Activated T-helper 17 cell treated with anti-CD3 and anti-CD28 coated beads, Interleukin-2, amount 50 U/mL, for 72 hours (primary cell): ENCODE data around the gene TERT. TPM values are rescaled to one million over a fixed set of nuclear protein-coding genes. Genes with fewer than 3 reads are reported as not detected.
"Not testable (repeated sequence)": the region's sequence is repeated elsewhere in the genome, so short reads cannot be mapped to it uniquely, and the experiment has no call there.

Experiments
- ATAC-seq: fragments of 150-1000 bp; cut with Tn5 transposase; replicated peaks from 2 replicates; pipeline ENCODE4 v1.10.0; 2021; ENCODE audit warnings: mild to moderate bottlenecking, moderate library complexity
- H3K27ac Mint-ChIP-seq: one replicate; pipeline ENCODE4 v1.8.0; 2022; ENCODE audit warnings: mixed read lengths
- H3K27me3 Mint-ChIP-seq: one replicate; pipeline ENCODE4 v1.8.0; 2022; ENCODE audit warnings: mixed read lengths
- H3K36me3 Mint-ChIP-seq: one replicate; pipeline ENCODE4 v1.8.0; 2022; ENCODE audit warnings: low read depth, mild to moderate bottlenecking, mixed read lengths
- H3K4me1 Mint-ChIP-seq: one replicate; pipeline ENCODE4 v1.8.0; 2022; ENCODE audit warnings: mixed read lengths
- H3K4me3 Mint-ChIP-seq: one replicate; pipeline ENCODE4 v1.8.0; 2022; ENCODE audit warnings: mild to moderate bottlenecking, mixed read lengths
- H3K9me3 Mint-ChIP-seq: one replicate; pipeline ENCODE4 v1.8.0; 2022; ENCODE audit warnings: mixed read lengths
- total RNA-seq, 2 donors: library from RNA; stranded (reverse); gene quantifications; one replicate each; pipeline ENCODE4 v1.2.3, GENCODE V29; 2022

The TERT gene
- total RNA-seq, 2 donors from 2014 or later: 4.6 to 9.1 TPM

GRCh38 chr5:1230551-1230950 is 64.3 kb downstream of the TERT start:
- ATAC-seq: no peak

GRCh38 chr5:1229822-1230221 is 65.0 kb downstream of the TERT start:
- no peak overlapping the region for H3K4me3 Mint-ChIP-seq
- no peaks in the 10 kb centered on the region for H3K4me1 Mint-ChIP-seq
- H3K36me3 Mint-ChIP-seq: no peaks in the 10 kb centered on the region
- H3K9me3 Mint-ChIP-seq: no peaks in the 10 kb centered on the region
- H3K27me3 Mint-ChIP-seq: peaks cover 9% of the 10 kb centered on the region
- no peak for ATAC-seq
- H3K27ac Mint-ChIP-seq: no peak overlapping the region

More at GRCh38 chr5:1230551-1230950, 64.3 kb downstream of the TERT start:
- Mint-ChIP-seq H3K4me3 (no peak overlapping the region), H3K27me3 (peaks cover 9% of the 10 kb centered on the region), H3K27ac (no peak overlapping the region), H3K9me3 (peaks cover under 1% of the 10 kb centered on the region), H3K4me1 (no peaks in the 10 kb centered on the region), H3K36me3 (no peaks in the 10 kb centered on the region)

GRCh38 chr5:1229023-1229422 is 65.8 kb downstream of the TERT start:
- not testable (repeated sequence) for ATAC-seq, H3K4me1 Mint-ChIP-seq, H3K36me3 Mint-ChIP-seq, H3K9me3 Mint-ChIP-seq, H3K27me3 Mint-ChIP-seq, H3K4me3 Mint-ChIP-seq, H3K27ac Mint-ChIP-seq

- no peak overlapping the region for H3K4me3 Mint-ChIP-seq
- no peaks in the 10 kb centered on the region for H3K9me3 Mint-ChIP-seq
- H3K36me3 Mint-ChIP-seq: no peaks in the 10 kb centered on the region
- H3K27ac Mint-ChIP-seq: no peak overlapping the region
- H3K4me1 Mint-ChIP-seq: no peaks in the 10 kb centered on the region
- peaks cover 9% of the 10 kb centered on the region for H3K27me3 Mint-ChIP-seq
- ATAC-seq: no peak
Measured at GRCh38 chr5:1228120-1228519, 66.7 kb downstream of the TERT start.

GRCh38 chr5:1227667-1228066 is 67.2 kb downstream of the TERT start:
- Mint-ChIP-seq H3K9me3 (no peaks in the 10 kb centered on the region), H3K27ac (no peak overlapping the region), H3K27me3 (peaks cover 9% of the 10 kb centered on the region), H3K36me3 (no peaks in the 10 kb centered on the region), H3K4me3 (no peak overlapping the region), H3K4me1 (no peaks in the 10 kb centered on the region)
- ATAC-seq: no peak

- Mint-ChIP-seq H3K4me1 (no peaks in the 10 kb centered on the region), H3K27ac (no peak overlapping the region), H3K9me3 (no peaks in the 10 kb centered on the region), H3K36me3 (no peaks in the 10 kb centered on the region), H3K4me3 (no peak overlapping the region), H3K27me3 (peaks cover 9% of the 10 kb centered on the region)
- ATAC-seq: no peak
Measured at GRCh38 chr5:1226839-1227581, 67.9 kb downstream of the TERT start.

GRCh38 chr5:1226231-1226630 is 68.6 kb downstream of the TERT start:
- H3K4me3 Mint-ChIP-seq: no peak overlapping the region

GRCh38 chr5:1225081-1225480 is 69.8 kb downstream of the TERT start, which contains the start of gene SLC6A18:
Gene SLC6A18, plus strand, starts transcription at chr5:1225381. Its CDS starts 97 bp downstream, at chr5:1225478.
- H3K27ac Mint-ChIP-seq: no peak within 1 kb of the TSS
- no peak for ATAC-seq
- H3K4me3 Mint-ChIP-seq: no peak within 1 kb of the TSS
- no peaks in the 10 kb centered on the region for H3K36me3 Mint-ChIP-seq
- no peaks in the 10 kb centered on the region for H3K9me3 Mint-ChIP-seq
- no peaks in the 10 kb centered on the region for H3K4me1 Mint-ChIP-seq
- peaks cover 9% of the 10 kb centered on the region for H3K27me3 Mint-ChIP-seq

More at GRCh38 chr5:1226231-1226630, 68.6 kb downstream of the TERT start:
- no peaks in the 10 kb centered on the region for H3K9me3 Mint-ChIP-seq
- peaks cover 9% of the 10 kb centered on the region for H3K27me3 Mint-ChIP-seq
- no peak for ATAC-seq
- no peaks in the 10 kb centered on the region for H3K4me1 Mint-ChIP-seq
- no peak overlapping the region for H3K27ac Mint-ChIP-seq
- no peaks in the 10 kb centered on the region for H3K36me3 Mint-ChIP-seq

GRCh38 chr5:1224631-1225030 is 70.2 kb downstream of the TERT start:
- Mint-ChIP-seq H3K4me1 (no peaks in the 10 kb centered on the region), H3K36me3 (no peaks in the 10 kb centered on the region), H3K4me3 (no peak overlapping the region), H3K27ac (no peak overlapping the region), H3K27me3 (peaks cover 9% of the 10 kb centered on the region), H3K9me3 (no peaks in the 10 kb centered on the region)
- ATAC-seq: no peak

GRCh38 chr5:1223278-1223670 is 71.6 kb downstream of the TERT start:
- no peak overlapping the region for H3K4me3 Mint-ChIP-seq
- peaks cover under 1% of the 10 kb centered on the region for H3K27me3 Mint-ChIP-seq
- H3K27ac Mint-ChIP-seq: no peak overlapping the region
- no peaks in the 10 kb centered on the region for H3K9me3 Mint-ChIP-seq
- no peaks in the 10 kb centered on the region for H3K4me1 Mint-ChIP-seq
- H3K36me3 Mint-ChIP-seq: no peaks in the 10 kb centered on the region
- no peak for ATAC-seq

GRCh38 chr5:1222621-1223277 is 72.1 kb downstream of the TERT start:
- no peak overlapping the region for H3K4me3 Mint-ChIP-seq
- H3K36me3 Mint-ChIP-seq: no peaks in the 10 kb centered on the region
- no peaks in the 10 kb centered on the region for H3K9me3 Mint-ChIP-seq
- H3K4me1 Mint-ChIP-seq: no peaks in the 10 kb centered on the region
- no peaks in the 10 kb centered on the region for H3K27me3 Mint-ChIP-seq
- no peak for ATAC-seq
- H3K27ac Mint-ChIP-seq: no peak overlapping the region

GRCh38 chr5:1222147-1222546 is 72.7 kb downstream of the TERT start:
- no peak overlapping the region for H3K4me3 Mint-ChIP-seq
- H3K27ac Mint-ChIP-seq: no peak overlapping the region
- H3K4me1 Mint-ChIP-seq: no peaks in the 10 kb centered on the region
- H3K9me3 Mint-ChIP-seq: no peaks in the 10 kb centered on the region
- no peaks in the 10 kb centered on the region for H3K27me3 Mint-ChIP-seq
- no peaks in the 10 kb centered on the region for H3K36me3 Mint-ChIP-seq
- ATAC-seq: no peak

GRCh38 chr5:1221721-1222120 is 73.1 kb downstream of the TERT start:
- no peaks in the 10 kb centered on the region for H3K4me1 Mint-ChIP-seq
- H3K4me3 Mint-ChIP-seq: no peak overlapping the region
- no peak for ATAC-seq
- no peaks in the 10 kb centered on the region for H3K9me3 Mint-ChIP-seq
- H3K27me3 Mint-ChIP-seq: no peaks in the 10 kb centered on the region
- no peaks in the 10 kb centered on the region for H3K36me3 Mint-ChIP-seq
- no peak overlapping the region for H3K27ac Mint-ChIP-seq

GRCh38 chr5:1220831-1221230 is 74.0 kb downstream of the TERT start:
- Mint-ChIP-seq H3K27ac (no peak overlapping the region), H3K36me3 (no peaks in the 10 kb centered on the region), H3K4me1 (no peaks in the 10 kb centered on the region), H3K27me3 (no peaks in the 10 kb centered on the region), H3K9me3 (no peaks in the 10 kb centered on the region), H3K4me3 (no peak overlapping the region)
- ATAC-seq: no peak

- Mint-ChIP-seq H3K4me3 (no peak overlapping the region), H3K27me3 (no peaks in the 10 kb centered on the region), H3K36me3 (no peaks in the 10 kb centered on the region), H3K9me3 (no peaks in the 10 kb centered on the region), H3K27ac (no peak overlapping the region), H3K4me1 (no peaks in the 10 kb centered on the region)
- no peak for ATAC-seq
Measured at GRCh38 chr5:1220351-1220750, 74.5 kb downstream of the TERT start.
